ENCODE measurements around the gene HOXA10.
A peak's percentile ranks its signal among the peaks of the same experiment; 100 is the strongest.

Gene HOXA10

GRCh38 chr7:27179030-27179429 is 4.9 kb upstream of the HOXA10 start:
- DNase-seq, result no peak

GRCh38 chr7:27178366-27178765 is 4.2 kb upstream of the HOXA10 start:
- DNase-seq, result no peak

- DNase-seq, result no peak
Measured at GRCh38 chr7:27177795-27178320, 3.7 kb upstream of the HOXA10 start.

GRCh38 chr7:27176962-27177794 is 3.1 kb upstream of the HOXA10 start:
- no peak for DNase-seq

GRCh38 chr7:27176524-27176845 is 2.4 kb upstream of the HOXA10 start:
- DNase-seq, result no peak

GRCh38 chr7:27175626-27176523 is 1.8 kb upstream of the HOXA10 start:
- peak; percentile 67 for DNase-seq

- DNase-seq, result no peak
Measured at GRCh38 chr7:27174874-27175625, 930 bp upstream of the HOXA10 start.

GRCh38 chr7:27173511-27173955 is 587 bp downstream of the HOXA10 start:
- no peak for DNase-seq

- peak; percentile 76 for DNase-seq
Measured at GRCh38 chr7:27172823-27173510, 1.2 kb downstream of the HOXA10 start.

- DNase-seq, result no peak
Measured at GRCh38 chr7:27172315-27172774, 1.8 kb downstream of the HOXA10 start.

GRCh38 chr7:27171637-27172314 is 2.3 kb downstream of the HOXA10 start:
- DNase-seq, result no peak

GRCh38 chr7:27171325-27171636 is 2.8 kb downstream of the HOXA10 start:
- no peak for DNase-seq

- no peak for DNase-seq
Measured at GRCh38 chr7:27170426-27171324, 3.4 kb downstream of the HOXA10 start.

GRCh38 chr7:27169658-27170425 is 4.3 kb downstream of the HOXA10 start:
- no peak for DNase-seq

GRCh38 chr7:27168265-27168947 is 5.7 kb downstream of the HOXA10 start:
- DNase-seq, result no peak

GRCh38 chr7:27167916-27168264 is 6.2 kb downstream of the HOXA10 start:
- DNase-seq, result no peak

- peak; percentile 77 for DNase-seq
Measured at GRCh38 chr7:27166531-27167505, 7.3 kb downstream of the HOXA10 start.

- no peak for DNase-seq
Measured at GRCh38 chr7:27165996-27166530, 8.1 kb downstream of the HOXA10 start.

All from retina (tissue), 1 donor.